ENCODE data around the gene RASL10A. TPM values are rescaled to one million over a fixed set of nuclear protein-coding genes. Genes with fewer than 3 reads are reported as not detected.
"Not testable (repeated sequence)": the region's sequence is repeated elsewhere in the genome, so short reads cannot be mapped to it uniquely, and the experiment has no call there.

RASL10A gene, protein sequence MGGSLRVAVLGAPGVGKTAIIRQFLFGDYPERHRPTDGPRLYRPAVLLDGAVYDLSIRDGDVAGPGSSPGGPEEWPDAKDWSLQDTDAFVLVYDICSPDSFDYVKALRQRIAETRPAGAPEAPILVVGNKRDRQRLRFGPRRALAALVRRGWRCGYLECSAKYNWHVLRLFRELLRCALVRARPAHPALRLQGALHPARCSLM
- 3.6 and 4.1 TPM in 2 replicates for total RNA-seq
- 1.2 and 3.5 TPM in 2 replicates for polyA plus RNA-seq

DNA sequence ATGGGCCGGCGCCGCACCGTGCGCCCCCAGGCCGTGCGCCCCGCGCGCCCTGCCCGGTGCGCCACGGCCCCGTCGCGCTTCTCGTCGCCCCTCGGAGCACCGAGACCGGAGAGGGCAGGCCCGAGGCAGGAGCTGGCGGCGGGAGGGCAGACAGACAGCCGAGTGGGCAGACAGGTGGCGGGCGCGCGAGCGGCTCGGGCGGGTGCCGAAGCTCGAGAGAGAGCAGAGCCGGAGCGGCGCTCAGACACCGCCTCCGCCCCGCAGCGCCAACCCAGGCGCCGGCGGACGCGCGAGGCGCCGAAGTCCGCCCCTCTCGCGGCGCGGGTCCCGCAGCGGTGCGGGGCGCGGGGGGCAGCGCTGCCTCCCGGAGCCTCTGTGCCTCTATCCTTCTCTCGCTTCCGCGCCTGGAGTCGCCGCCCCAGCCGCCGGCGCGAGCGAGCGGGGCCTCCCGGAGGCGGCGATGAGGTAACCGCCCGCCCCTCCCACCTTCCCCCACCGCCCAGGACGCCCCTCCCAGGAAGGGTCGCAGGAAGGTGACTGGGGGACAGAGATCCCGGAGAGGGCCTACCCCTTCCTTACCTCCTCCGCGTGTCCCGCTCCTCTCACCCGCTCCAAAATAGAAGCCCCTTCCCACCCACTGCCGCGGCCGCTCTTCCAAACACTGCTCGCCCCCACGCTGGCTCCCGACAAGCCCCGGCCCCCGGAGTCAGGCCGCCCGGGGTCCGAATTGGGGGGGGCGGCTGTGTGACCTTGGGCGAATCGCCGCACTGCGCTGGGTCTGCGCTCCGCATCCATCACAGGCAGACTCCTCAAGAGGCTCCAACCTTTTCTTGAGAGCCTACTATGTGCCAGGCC, at the start of gene RASL10A:
Gene RASL10A (minus strand): TSS at position 412 of the 855 bp plus-strand sequence. CDS start 451 bp downstream, outside the sequence.
- peaks cover 35% of the 10 kb centered on the region for H3K27me3 ChIP-seq
- DNase-seq (ENCODE audit: low read depth in 1 of 2, low spot score in 1 of 2): peak in 1 of 2 donors; percentile 58
- no peaks in the 10 kb centered on the region for H3K36me3 ChIP-seq
- no peaks in the 10 kb centered on the region for H3K4me1 ChIP-seq (ENCODE audit: low read depth)
- peak within 1 kb of the TSS; percentile 35 for H3K4me3 ChIP-seq
- TF ChIP-seq, protein P1, sequence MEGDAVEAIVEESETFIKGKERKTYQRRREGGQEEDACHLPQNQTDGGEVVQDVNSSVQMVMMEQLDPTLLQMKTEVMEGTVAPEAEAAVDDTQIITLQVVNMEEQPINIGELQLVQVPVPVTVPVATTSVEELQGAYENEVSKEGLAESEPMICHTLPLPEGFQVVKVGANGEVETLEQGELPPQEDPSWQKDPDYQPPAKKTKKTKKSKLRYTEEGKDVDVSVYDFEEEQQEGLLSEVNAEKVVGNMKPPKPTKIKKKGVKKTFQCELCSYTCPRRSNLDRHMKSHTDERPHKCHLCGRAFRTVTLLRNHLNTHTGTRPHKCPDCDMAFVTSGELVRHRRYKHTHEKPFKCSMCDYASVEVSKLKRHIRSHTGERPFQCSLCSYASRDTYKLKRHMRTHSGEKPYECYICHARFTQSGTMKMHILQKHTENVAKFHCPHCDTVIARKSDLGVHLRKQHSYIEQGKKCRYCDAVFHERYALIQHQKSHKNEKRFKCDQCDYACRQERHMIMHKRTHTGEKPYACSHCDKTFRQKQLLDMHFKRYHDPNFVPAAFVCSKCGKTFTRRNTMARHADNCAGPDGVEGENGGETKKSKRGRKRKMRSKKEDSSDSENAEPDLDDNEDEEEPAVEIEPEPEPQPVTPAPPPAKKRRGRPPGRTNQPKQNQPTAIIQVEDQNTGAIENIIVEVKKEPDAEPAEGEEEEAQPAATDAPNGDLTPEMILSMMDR (IDR thresholded peaks at IDR 0.05; ENCODE audit: low read depth, low read length): no peak
- no peaks in the 10 kb centered on the region for H3K9me3 ChIP-seq (ENCODE audit: low read depth)
- H3K27ac ChIP-seq: no peak within 1 kb of the TSS

DNA sequence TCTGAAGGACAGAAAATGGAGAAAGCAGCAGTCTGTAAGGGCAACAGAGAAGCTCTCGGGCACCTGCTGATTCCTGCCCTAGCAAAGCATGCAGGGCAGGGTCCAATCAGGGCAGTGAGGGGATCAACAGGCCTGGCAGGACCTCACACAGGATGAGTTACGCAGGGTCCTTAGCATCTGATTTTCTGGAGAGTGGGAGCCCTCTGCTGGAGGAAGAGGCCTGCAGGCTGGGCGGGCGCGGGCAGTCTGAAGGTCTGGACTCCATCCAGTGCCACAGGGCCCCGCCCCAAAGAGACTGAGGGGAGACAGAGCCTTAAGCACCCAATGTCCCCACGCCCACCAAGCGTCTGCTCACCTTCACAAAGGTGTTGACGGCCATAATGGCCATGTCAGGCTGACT, 44.0 kb upstream of the RASL10A start:
- H3K36me3 ChIP-seq: peaks cover 5% of the 10 kb centered on the region
- H3K27me3 ChIP-seq: no peaks in the 10 kb centered on the region
- no peak overlapping the region for H3K4me3 ChIP-seq
- TF ChIP-seq, protein P1 (IDR thresholded peaks at IDR 0.05; ENCODE audit: low read depth, low read length): peak; percentile 81
- no peak overlapping the region for H3K27ac ChIP-seq
- DNase-seq (ENCODE audit: low read depth in 1 of 2, low spot score in 1 of 2): peak; percentile 75 to 89
- H3K4me1 ChIP-seq (ENCODE audit: low read depth): peaks cover 9% of the 10 kb centered on the region
- H3K9me3 ChIP-seq (ENCODE audit: low read depth): no peaks in the 10 kb centered on the region

DNA sequence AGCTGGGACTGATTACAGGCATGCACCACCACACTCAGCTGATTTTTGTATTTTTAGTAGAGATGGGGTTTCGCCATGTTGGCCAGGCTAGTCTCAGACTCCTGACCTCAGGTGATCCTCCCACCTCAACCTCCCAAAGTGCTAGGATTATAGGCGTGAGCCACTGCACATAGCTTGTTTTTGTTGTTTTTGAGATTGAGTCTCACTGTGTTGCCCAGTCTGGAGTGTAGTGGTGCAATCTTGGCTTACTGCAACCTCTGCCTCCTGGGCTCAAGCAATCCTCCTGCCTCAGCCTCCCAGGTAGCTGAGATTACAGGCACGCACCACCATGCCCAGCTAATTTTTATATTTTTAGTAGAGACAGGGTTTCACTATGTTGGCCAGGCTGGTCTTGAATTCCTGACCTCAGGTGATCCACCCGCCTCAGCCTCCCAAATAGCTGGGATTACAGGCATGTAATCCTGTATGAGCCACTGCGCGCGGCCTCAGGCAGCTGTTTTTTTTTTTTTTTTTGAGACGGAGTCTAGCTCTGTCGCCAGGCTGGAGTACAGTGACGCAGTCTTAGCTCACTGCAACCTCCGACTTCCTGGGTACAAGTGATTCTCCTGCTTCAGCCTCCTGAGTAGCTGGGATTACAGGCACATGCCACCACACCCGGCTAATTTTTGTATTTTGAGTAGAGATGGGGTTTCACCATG, 41.8 kb upstream of the RASL10A start:
- not testable (repeated sequence) for H3K27ac ChIP-seq; DNase-seq (ENCODE audit: low read depth in 1 of 2, low spot score in 1 of 2); H3K27me3 ChIP-seq; H3K9me3 ChIP-seq (ENCODE audit: low read depth); H3K4me3 ChIP-seq; H3K4me1 ChIP-seq (ENCODE audit: low read depth)
- H3K36me3 ChIP-seq: peaks cover 13% of the 10 kb centered on the region

DNA sequence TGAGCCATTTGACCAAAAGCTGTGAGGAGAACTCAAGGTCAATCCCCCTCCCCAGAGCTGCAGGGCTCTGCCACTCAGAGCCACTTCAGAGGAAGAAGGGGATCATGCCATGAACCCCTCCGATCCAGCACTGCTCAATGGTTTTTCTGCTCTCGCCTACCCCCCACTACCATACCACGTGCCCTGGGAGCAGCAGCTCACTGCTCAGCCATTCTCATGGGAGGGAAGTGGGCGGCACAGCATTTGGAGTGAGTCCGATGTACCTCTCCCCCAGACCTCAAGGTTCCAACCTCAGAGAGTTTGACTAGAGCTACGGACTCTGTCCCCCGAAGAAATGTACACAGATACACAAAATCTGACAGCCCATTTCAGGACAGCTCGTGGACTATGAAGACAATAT, 38.4 kb upstream of the RASL10A start:
- DNase-seq (ENCODE audit: low read depth in 1 of 2, low spot score in 1 of 2): no peak
- Histone ChIP-seq H3K4me1 (ENCODE audit: low read depth) (no peaks in the 10 kb centered on the region), H3K9me3 (ENCODE audit: low read depth) (no peaks in the 10 kb centered on the region), H3K36me3 (peaks cover 40% of the 10 kb centered on the region), H3K4me3 (no peak overlapping the region), H3K27me3 (no peaks in the 10 kb centered on the region), H3K27ac (no peak overlapping the region)
- TF ChIP-seq, protein P1 (IDR thresholded peaks at IDR 0.05; ENCODE audit: low read depth, low read length): no peak

DNA sequence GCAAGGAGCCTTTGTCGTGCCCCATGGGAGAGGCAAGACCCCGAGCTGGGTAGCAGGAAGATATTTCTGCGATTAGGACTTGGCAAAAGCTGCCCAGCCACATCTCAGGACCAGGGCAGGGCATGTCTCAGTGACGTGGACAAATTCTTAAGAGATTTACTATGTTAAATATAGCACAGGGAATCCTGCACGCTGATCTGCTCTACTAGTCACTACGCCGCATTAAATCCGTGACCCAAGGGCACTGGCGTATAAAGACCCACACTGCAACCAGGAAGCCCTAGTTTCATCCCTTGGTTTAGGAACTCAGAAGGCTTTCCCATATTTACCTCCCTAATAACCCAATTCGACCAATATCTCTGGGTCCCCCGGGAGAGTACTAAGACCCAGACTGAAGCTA, 37.8 kb upstream of the RASL10A start:
- H3K36me3 ChIP-seq: peaks cover 46% of the 10 kb centered on the region
- no peak for DNase-seq (ENCODE audit: low read depth in 1 of 2, low spot score in 1 of 2)
- H3K27me3 ChIP-seq: no peaks in the 10 kb centered on the region
- H3K9me3 ChIP-seq (ENCODE audit: low read depth): no peaks in the 10 kb centered on the region
- no peaks in the 10 kb centered on the region for H3K4me1 ChIP-seq (ENCODE audit: low read depth)
- no peak overlapping the region for H3K27ac ChIP-seq
- TF ChIP-seq, protein P1 (IDR thresholded peaks at IDR 0.05; ENCODE audit: low read depth, low read length): no peak
- H3K4me3 ChIP-seq: no peak overlapping the region

All from cardiac muscle cell (in vitro differentiated cells and primary cell).